AML-193 (cell line): ENCODE data around the gene SDC1.

Experiments used
- DNase-seq, 2 experiments: peaks; one replicate each; lab custom pipeline; 2025; lab: John Stamatoyannopoulos, UW

The SDC1 gene

GRCh38 chr2:20183373-20183772, 41.6 kb downstream of the SDC1 start:
- no peak for DNase-seq

- DNase-seq: no peak
Measured at GRCh38 chr2:20182241-20182931, 42.5 kb downstream of the SDC1 start.

- DNase-seq: no peak
Measured at GRCh38 chr2:20181761-20182160, 43.2 kb downstream of the SDC1 start.

DNA sequence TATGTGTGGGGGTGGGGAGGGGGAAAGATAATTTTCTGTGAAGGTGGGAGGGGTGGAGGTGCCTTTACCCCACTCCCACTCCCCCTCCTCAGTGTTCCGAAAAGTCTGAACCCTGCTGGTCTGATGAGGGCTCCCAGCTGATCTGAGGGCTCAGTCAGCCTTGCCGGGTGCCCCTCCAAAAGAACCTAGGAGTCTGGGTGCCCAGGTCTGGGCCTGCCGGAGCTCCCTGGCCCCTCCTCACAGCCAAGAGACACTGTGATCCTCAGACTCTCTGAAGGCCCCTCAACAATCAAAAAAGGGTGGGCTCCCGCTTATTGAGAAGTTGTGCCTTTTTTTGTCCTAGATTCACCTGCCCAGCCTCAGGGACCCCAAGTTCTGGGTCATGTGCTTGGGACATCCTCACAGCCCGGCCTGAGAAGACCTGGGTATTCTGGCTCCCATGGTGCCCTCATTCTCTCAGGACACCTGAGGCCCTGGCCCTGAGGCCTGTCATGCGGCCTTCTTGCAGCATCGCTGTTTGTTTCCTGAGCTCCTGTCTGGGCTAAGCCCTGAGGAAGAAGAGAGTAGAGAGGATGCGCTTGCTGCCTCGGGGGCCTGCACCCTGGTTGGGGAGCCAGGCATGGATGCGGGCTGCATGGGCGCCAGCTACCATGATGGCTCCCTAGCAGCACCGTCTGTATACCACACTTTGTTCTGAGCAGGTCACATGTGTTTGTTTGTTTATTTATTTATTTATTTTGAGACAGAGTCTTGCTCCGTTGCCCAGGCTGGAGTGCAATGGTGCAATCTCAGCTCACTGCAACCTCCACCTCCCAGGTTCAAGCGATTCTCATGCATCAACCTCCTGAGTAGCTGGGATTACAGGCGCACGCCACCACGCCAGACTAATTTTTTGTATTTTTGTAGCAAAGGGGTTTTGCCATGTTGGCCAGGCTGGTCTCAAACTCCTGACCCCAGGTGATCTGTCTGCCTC, 44.0 kb downstream of the SDC1 start:
- DNase-seq: no peak

DNA sequence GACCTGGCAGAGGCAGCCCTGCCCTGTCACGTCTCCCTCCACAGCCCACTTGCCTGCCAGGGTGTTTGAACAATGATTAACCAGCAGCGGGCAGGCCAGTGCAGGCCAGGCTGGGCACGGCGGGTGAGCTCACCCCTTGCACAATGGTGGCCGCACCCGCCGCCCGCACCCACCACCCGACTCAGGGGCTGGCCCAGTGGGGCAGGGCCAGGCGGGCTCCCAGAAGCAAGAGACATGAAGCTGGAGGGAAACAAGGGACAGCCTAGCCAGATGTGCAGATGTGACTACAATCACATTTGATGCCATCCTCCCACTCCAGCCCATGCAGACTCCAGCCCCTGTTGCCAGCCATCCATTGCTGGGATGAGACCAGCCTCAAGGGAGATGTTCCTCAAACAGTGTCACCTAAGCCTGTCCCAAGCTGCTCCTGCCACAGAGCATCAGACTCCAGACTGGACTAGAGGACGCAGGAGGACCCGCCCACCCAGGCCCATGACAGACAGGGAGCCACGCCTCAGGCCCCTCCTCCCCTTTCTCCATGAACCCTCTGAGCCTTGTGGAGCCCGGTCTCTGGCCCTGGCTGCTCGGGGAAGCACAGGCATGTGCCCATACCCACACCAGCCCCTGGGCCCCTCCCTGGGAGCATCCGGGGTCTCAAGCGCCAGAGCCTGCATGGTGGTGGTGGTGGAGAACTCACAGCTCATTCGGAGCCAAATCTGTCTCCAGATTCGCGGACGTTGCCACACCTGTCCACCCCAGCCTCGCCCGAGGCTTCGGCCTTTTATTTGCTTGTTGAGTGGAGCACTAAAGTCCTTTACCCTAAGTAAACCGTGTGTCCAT, 45.0 kb downstream of the SDC1 start:
- no peak for DNase-seq

DNA sequence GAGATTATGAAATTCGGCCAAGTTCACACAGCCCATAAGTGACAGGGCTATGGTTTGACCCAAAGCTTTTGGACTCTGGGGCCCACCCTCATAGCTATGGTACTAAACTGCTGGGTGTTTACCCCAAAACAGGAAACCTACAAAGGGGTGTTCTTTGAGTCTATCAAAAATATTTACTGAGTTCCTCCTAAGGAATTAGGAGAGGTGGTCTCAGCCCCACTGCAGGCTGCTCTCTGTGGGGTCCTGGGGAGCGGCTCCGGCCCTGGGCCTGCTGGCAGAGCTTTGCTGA, 45.5 kb downstream of the SDC1 start:
- DNase-seq: no peak

DNA sequence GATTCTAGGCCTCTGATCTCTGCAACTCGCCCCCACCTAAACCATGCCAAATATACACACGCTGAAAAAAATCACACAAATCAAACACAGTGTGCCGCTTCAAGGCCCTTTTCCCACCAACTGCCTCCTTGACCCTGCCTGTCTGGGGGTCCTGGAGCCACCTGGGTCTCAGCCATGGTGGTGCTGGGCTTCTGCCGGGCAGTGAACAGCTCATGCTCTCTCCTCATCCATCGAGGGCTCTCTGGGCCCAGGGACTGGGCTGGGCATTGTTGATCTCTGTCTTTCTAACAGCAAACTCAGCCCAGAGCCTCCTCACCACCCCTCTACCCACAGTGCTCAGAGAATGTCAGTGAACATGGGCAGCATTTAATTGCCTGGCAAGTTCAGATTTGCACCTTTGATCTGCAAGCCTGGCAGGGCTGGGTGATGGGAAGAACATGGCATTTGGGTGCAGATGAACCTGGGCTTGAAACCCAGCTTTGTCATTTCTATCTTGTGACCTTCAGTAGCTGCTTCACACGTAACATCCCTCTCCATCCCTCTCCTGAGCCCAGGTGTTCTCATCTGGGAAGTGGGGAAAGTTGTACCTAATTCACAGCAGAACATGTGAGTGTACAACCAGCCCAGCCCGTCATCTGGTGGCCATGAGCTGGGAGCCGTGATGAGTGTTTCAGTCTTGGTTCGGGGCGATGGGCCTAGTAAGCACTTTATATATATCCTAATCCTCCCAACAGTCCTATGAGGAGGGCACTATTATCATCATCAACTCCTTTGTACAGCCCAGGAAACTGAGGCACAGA, 46.1 kb downstream of the SDC1 start:
- DNase-seq: no peak

DNA sequence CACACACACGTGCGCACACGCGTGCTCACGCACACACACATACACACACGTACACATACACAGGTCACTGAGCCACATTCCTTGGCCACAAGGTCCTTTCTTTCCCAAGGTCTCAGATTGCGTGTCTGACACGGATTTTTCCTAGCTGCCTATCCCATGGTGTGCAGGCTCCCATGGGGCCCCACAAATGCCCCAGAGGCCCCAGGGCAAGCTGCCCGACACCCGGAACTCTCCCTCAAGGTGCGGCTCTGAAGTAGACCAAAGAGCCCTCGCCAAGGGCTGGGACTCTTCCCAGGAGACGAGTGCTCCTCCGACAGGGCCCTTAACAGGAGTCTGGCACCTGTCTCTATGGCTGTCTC, 46.7 kb downstream of the SDC1 start:
- DNase-seq: no peak

- DNase-seq: no peak
Measured at GRCh38 chr2:20177556-20178248, 47.2 kb downstream of the SDC1 start.

- no peak for DNase-seq
Measured at GRCh38 chr2:20176760-20177159, 48.2 kb downstream of the SDC1 start.

DNA sequence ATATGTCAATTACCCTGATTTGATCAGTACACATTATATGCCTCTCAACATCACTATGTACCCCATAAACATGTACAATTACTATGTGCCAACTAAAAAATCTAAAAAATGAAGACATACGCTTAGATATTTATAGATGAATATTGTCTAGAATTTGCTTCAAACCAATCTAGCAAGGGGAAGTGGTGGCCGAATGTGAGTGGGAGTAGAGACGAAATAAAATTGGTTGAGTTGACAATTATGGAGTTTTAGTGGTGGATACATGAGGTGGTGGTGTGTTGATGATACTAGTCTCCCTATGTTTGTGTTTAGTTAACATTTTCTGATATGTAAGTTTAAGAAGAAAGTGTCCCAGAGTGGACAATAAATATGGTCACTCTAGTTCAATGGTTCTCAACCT, 49.0 kb downstream of the SDC1 start:
- no peak for DNase-seq

- DNase-seq: no peak
Measured at GRCh38 chr2:20175267-20175666, 49.7 kb downstream of the SDC1 start.

- no peak for DNase-seq
Measured at GRCh38 chr2:20174410-20174809, 50.5 kb downstream of the SDC1 start.

GRCh38 chr2:20173496-20174402, 51.2 kb downstream of the SDC1 start:
- DNase-seq: no peak

DNA sequence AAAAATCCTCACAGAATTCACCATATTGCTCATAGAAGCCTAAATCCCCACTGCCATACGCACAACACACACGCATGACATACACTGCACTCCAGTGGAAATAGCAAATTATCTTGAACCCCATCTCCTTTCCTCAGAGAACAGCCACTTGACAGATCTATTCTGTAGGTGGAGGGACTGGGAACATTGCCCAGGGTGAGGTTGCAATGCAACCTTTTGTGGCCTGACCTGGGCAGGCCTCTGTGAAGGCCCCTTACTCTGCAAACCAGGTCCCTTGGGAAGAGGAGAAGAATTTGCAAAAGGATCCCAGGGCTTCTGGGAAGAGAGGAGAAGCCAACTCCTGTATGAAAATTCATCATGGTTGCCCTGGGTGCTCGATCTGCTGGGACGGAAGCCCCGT, 51.9 kb downstream of the SDC1 start:
- DNase-seq: no peak

DNA sequence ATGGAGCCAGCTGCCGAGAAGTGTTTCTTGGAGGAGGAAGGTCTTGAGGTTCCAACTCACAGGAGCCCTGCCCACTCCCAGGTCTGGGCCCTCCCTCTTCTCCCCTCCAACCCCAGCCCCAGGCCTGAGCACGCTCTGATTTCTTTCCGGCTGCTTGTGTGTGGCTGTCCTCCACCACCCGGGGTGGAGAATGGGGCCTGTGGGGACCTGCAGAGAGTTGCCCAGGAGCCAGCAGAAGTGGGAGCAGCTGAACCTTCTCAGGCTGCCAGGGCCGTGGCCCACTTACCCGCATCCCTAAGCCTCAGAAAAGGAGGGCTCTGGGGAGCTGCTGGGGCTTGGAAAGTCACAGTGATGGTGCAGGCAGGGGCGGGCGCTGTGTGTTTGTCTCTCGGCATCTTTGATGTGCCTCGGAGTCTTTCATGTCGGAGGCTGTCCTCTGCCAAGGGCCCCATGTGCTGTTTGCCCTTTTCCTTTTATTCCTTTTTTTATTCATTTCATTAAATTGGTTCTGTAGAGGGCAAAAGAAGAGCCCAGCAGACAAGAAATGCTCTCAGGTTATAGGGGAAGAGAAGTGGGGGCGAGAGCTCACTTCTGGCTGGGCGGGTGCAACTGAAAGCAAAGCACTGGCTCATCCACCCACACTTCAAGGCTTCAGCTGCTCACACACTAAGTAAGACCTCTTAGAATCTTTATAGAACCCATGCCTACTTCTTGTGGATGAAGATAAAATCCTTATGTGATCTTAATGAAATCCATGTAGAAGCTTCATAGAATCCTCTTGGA, 52.5 kb downstream of the SDC1 start:
- DNase-seq: no peak

- DNase-seq: no peak
Measured at GRCh38 chr2:20171445-20171977, 53.4 kb downstream of the SDC1 start.

- DNase-seq: no peak
Measured at GRCh38 chr2:20170704-20171250, 54.2 kb downstream of the SDC1 start.
